Measurements from ENCODE around the gene KANSL3.

DNA sequence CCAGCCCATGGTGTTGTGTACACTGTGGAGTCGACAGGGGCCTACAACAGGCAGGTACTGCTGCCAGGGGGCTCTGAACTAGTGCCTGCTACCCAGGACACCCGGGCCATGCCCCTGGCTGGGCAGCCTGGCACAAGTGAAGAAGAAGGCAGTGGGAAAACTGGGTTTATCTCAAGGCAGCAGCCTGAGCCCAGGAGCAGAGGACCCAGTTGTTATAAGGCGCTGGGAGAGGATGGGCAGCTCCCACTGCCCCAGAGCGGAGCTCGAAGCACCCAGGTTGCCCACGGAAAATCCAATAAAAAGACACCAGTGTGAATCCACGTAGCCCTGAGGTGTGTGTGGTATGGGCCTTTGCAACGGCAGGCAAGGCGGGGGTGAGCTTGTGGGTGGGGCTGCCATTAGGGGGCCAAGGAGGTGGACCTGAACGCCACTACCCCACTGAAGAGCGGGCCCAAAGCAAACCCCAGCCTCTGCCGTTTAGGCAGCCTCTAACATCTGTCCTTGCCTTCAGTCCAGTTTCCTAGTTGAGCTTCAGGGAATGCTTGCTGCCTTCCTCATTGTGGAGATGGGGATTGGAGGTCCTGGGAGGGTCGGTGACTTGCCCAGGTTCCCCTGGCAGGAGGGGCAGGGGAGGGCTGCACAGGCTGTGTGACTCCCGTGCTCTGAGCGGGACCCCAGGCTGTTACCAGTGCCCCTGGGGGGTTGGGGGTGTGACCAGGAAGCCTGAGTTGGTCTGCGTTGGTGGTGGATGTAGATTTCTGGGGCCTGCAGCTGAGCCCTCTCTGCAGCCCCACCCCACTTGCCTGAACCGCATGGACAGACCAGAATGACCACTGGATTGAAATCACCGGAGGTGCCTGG lies 85.6 kb downstream of the KANSL3 start:
- TF ChIP-seq, protein P1, sequence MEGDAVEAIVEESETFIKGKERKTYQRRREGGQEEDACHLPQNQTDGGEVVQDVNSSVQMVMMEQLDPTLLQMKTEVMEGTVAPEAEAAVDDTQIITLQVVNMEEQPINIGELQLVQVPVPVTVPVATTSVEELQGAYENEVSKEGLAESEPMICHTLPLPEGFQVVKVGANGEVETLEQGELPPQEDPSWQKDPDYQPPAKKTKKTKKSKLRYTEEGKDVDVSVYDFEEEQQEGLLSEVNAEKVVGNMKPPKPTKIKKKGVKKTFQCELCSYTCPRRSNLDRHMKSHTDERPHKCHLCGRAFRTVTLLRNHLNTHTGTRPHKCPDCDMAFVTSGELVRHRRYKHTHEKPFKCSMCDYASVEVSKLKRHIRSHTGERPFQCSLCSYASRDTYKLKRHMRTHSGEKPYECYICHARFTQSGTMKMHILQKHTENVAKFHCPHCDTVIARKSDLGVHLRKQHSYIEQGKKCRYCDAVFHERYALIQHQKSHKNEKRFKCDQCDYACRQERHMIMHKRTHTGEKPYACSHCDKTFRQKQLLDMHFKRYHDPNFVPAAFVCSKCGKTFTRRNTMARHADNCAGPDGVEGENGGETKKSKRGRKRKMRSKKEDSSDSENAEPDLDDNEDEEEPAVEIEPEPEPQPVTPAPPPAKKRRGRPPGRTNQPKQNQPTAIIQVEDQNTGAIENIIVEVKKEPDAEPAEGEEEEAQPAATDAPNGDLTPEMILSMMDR (IDR thresholded peaks at IDR 0.05), result no peak
- no peak for TF ChIP-seq POLR2A (IDR thresholded peaks at IDR 0.05)
